ENCODE data around the gene PREX1.
"Not testable (repeated sequence)": the region's sequence is repeated elsewhere in the genome, so short reads cannot be mapped to it uniquely, and the experiment has no call there.

The PREX1 gene

DNA sequence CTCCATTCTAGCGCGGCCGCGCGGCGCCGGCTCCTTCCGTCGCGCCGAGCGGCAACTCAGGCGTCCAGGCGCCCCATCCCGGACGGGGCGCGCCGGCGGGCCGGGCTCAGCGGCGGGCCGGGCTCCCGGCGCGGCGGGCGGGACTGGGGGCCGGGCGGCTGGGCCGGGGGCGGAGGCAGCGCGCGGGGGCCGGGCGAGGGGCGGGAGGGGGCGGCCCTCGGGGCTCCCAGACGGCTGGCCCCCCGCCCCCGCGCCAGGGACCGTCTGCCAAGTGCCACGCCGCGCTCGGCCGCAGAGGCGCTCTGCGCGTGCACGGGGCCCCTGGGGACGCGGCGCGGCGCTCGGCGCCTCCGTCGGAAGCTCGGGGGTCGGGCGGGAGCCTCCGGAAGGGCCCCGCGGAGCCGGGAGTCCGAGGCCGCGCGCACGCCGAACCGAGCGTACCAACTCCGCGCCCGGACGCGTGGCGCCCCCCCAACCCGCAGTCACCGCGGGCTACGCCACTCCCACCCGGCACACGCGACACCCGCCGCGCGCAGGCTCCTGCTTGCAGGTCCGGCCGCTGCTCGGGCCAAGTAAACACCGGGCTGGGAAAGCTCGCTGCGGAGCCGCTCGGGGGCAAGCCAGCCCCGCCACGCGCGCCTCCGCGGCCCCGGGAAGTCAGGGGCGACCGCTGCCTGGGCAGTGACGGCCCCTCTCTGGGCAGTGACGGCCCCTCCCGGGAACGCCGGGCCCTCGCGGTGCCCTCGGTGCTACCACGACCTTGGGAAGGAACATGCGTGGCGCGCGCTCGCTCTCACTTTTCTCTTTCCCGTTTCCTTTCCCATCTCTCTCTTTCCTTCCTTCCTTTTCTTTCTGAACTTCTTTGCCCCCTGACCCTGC is at the start of gene PREX1:
PREX1 (minus strand) TSS at position 145 of the 879 bp plus-strand sequence; CDS start at position 6, 139 bp downstream.
- DNase-seq: peak in 12 of 14 donors; percentile 17 to 96 (median 84)

- DNase-seq: peak in 1 of 14 donors; percentile 43
These were observed 49.5 kb upstream of the PREX1 start for GRCh38 chr20:48877304-48877703.

GRCh38 chr20:48875914-48876240 is 48.1 kb upstream of the PREX1 start:
- no peak for DNase-seq

- DNase-seq: no peak
These were observed 47.6 kb upstream of the PREX1 start for GRCh38 chr20:48875233-48875913.

GRCh38 chr20:48869442-48869841 is 41.6 kb upstream of the PREX1 start:
- not testable (repeated sequence) for DNase-seq

DNA sequence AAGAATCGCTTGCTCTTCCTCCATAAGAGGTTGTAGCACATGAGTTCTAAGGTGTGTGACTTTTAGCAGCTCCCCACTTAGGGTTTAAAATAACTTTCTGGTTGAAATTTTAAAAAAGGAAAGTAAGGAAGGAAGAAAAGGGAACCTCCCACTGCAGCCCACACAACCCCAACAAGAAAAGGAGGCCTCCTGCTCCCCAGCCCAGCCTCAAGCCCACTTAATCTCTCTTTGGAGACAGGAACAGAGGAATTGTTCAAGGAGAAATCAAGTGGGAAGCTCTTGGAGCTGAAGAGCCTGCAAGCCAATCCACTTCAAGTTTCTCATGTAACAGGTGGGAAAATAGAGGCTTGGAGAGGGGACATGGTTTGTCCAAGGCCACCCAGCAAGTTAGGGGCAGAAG is 39.1 kb upstream of the PREX1 start:
- no peak for DNase-seq

GRCh38 chr20:48864738-48865318 is 37.0 kb upstream of the PREX1 start:
- no peak for DNase-seq

GRCh38 chr20:48864254-48864653 is 36.5 kb upstream of the PREX1 start:
- no peak for DNase-seq

GRCh38 chr20:48862279-48862678 is 34.5 kb upstream of the PREX1 start:
- DNase-seq: no peak

GRCh38 chr20:48861444-48861843 is 33.6 kb upstream of the PREX1 start:
- no peak for DNase-seq

GRCh38 chr20:48858075-48858790 is 30.4 kb upstream of the PREX1 start:
- DNase-seq: peak in 3 of 14 donors; percentile 5 to 42 (median 17)

DNA sequence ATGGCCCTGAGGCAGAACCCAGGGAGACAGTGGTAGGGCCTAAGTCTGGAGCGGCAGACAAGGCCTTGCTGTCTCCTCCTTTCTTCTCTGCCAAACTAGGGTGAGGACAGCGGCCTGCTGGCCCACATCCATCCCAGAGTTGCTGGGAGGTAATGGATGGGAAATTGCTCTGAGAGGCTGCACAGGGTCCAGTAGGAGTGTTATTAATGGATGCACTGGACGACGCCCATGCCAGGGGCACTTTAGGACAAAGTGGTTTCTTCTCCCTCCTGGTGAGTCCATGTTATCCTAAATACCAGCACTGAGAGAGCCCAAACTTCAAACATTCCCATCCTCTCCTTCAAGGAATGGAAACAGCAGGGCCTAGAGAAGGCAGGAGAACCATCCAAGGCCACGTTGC is 28.3 kb upstream of the PREX1 start:
- DNase-seq: no peak

GRCh38 chr20:48855046-48855445 is 27.2 kb upstream of the PREX1 start:
- DNase-seq: no peak

GRCh38 chr20:48852609-48853008 is 24.8 kb upstream of the PREX1 start:
- no peak for DNase-seq

DNA sequence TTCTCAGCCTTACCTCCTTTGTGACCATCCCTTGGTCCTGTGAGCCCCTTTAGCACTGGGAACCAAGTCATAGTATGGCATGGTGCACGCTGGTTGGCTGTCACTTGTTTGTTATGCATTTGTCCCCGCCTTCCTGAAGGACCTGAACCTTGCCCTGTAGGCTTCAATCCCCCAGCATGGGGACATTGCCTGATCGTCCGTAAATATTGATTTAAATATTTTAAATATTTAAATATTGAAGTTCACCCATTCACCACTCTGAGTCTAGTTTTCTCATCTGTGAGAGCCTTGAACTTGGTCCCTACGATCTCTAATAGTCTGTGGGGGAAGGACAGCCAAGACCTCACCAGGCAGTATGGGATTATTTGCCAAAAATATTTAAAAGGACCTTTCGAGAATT is 23.8 kb upstream of the PREX1 start:
- DNase-seq: no peak

DNA sequence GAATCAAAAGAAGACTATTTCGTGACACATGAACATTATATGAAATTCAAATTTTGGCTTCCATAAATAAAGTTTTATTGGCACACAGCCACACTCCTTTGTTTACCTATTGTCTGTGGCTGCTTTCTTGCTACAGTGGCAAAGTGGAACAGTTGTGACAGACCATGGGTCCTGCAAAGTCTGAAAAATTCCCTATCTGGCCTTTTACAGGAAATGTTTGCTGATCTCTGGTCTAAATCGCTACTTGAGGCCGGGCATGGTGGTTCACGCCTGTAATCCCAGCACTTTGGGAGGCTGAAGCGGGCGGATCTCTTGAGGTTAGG is 23.1 kb upstream of the PREX1 start:
- no peak for DNase-seq

- DNase-seq: peak in 1 of 14 donors; percentile 18
These were observed 22.6 kb upstream of the PREX1 start for GRCh38 chr20:48850257-48850976.

- DNase-seq: no peak
These were observed 22.0 kb upstream of the PREX1 start for GRCh38 chr20:48849779-48850178.

DNA sequence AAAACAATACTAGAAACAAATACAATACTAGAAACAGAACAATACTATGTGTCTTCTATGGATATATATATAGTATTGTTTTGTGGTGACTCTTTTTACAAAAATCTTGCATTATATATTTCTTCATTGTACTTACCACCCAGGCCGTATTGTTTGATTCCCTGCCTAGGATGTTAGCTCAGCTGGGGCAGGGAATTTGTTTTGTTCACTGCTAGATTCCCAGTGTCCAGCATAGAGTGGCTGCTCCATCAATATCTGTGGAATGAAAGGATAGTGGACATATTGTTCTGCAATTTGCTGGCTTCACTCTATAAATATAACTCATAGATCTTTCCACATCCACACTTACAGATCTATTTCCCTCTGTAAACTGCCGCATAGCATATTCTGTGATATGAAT is 21.5 kb upstream of the PREX1 start:
- no peak for DNase-seq

DNA sequence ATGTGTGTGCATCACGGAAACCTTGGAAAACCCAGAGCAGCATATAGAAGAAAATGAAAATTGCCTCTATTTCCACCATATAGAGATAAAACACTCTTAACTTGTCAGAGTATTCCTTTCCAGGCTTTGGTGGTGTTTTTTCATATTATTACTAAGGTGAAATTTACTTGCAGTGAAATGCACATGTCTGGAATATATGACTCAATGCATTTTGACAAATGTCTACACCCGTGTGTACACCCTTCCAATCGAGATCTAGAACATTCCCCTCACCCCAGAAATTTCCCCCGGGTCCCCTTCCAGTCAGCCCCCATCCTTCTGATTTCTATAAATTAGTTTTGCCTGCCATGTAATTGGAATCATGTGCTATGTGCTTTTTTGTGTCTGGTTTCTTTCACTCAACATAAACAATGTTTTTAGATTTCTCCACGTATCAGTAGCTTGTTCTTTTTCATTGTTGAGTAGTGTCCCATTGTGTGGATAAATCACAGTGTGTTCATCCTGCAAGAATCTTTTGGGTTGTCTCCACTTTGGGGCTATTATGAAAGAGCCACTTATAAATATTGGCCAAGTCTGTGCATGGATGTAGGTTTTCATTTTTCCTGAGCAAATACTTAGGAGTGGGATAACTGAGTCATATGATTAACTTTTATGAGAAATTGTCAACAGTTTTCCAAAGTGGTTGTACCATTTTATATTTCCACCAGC is 19.9 kb upstream of the PREX1 start:
- DNase-seq: no peak
